Vagina (tissue), 2 donors: ENCODE data around the gene MRPL39.

ENCODE experiments used
- POLR2A ChIP-seq, 2 donors: fragments of 450-650 bp; IDR thresholded peaks; one replicate each; pipeline ENCODE4 v1.6.1; 2017; ENCODE audit warnings: antibody characterized with exemption in 2 of 2, mild to moderate bottlenecking in 2 of 2, moderate library complexity in 2 of 2
- POLR2AphosphoS5 ChIP-seq, 2 donors: sonication (generic); formaldehyde crosslinking; IDR thresholded peaks; one replicate each; pipeline ENCODE4 v1.9.0; 2017; ENCODE audit warnings: antibody characterized with exemption in 2 of 2, mild to moderate bottlenecking in 2 of 2, low read depth in 1 of 2; ENCODE audit not compliant: insufficient read depth in 1 of 2

GRCh38 chr21:25626757-25627156, 19.5 kb upstream of the MRPL39 start:
- TF ChIP-seq POLR2AphosphoS5 (IDR thresholded peaks at IDR 0.05; ENCODE audit: insufficient read depth in 1 of 2, low read depth in 1 of 2) = peak in 1 of 2 donors; percentile 52
- no peak for TF ChIP-seq POLR2A (IDR thresholded peaks at IDR 0.05)
